VCaP (cell line): ENCODE results near the gene RAB29.

Experiments used
- H3K27ac ChIP-seq: fragments of 450-650 bp; 2 replicates; pipeline ENCODE4 v1.5.1; 2017
- TF ChIP-seq, protein P1 (sequence below): fragments of 450-650 bp; conservative IDR thresholded peaks from 2 replicates; pipeline ENCODE4 v1.5.1; 2017; ENCODE audit warnings: mild to moderate bottlenecking, moderate library complexity

RAB29 gene

DNA sequence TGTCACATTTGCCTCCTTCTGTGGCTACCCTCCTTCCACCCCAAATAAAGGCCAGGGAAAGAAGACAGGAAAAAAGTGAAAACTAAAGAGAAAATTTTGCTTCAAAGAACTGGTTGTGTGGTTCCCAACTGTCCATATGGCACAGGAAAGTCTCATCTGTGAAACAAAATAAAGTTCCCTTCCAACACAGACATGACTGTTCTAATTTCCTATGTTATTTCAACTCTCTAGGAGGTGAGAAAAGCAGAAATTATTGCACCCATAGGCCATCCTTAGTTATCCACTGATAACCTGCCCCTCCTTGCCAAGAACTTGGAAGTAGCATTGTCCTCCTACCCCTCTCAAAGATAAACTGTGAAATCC, 8.1 kb upstream of the RAB29 start:
- H3K27ac ChIP-seq, result no peak overlapping the region

DNA sequence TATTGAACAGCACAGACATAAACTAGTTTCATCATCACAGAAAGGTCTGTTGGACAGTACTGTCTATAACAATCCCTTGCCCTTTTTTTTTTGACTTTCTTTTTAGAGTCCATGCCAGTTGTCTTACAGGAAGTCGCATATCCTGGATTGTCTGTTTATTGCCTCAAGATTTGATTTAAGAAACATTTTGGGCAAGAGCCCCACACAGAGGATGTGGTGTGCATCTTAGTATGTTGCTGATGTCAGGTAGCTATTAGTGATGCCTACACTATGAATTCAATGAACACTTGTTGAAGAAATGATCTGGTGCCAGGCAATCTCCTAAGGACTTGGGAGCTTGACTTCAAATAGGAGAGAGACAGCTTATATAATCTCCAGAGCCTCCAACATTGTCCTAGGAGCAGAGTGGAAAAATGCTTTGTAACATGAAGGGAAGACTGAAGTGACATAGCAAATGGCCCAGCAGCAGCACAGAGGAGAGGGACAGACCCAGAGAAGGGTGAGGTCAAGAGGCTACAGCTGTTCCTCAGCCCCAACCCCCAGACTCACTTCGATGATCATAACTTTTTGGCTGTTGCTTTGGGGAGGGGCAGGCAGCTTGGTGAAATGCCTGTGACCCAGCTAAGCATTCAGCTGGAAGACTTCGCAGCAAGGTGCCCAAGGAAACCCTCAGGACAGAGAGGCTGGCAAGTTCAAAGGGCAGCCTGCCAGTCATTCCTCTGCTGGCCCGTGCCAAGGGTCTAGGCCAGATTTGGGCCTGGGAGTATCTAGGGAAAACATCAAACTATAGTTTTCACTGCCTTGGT, 7.5 kb upstream of the RAB29 start:
- H3K27ac ChIP-seq, result no peak overlapping the region
- TF ChIP-seq, protein P1, sequence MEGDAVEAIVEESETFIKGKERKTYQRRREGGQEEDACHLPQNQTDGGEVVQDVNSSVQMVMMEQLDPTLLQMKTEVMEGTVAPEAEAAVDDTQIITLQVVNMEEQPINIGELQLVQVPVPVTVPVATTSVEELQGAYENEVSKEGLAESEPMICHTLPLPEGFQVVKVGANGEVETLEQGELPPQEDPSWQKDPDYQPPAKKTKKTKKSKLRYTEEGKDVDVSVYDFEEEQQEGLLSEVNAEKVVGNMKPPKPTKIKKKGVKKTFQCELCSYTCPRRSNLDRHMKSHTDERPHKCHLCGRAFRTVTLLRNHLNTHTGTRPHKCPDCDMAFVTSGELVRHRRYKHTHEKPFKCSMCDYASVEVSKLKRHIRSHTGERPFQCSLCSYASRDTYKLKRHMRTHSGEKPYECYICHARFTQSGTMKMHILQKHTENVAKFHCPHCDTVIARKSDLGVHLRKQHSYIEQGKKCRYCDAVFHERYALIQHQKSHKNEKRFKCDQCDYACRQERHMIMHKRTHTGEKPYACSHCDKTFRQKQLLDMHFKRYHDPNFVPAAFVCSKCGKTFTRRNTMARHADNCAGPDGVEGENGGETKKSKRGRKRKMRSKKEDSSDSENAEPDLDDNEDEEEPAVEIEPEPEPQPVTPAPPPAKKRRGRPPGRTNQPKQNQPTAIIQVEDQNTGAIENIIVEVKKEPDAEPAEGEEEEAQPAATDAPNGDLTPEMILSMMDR, result no peak

More for the DNA sequence above, 8.1 kb upstream of the RAB29 start:
- TF ChIP-seq, protein P1, result no peak

DNA sequence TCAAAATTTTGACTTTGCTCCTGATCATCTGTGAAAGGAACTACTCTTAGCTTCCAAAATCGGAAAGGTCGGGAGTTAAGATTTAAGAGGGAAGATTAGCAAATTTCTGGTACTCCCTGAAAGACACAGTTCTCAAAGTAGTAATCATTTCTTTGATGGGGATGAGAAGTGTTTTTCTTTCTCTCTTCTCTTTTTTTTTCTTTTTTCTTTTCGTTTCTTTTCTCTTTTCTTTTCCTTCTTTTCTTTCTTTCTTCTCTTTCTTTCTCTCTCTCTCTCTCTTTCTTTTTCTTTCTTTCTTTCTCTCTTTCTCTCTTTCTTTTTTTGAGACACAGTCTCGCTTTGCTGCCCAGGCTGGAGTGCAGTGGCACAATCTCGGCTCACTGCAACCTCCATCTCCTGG, 5.1 kb upstream of the RAB29 start:
- TF ChIP-seq, protein P1, result no peak
- H3K27ac ChIP-seq, result no peak overlapping the region

DNA sequence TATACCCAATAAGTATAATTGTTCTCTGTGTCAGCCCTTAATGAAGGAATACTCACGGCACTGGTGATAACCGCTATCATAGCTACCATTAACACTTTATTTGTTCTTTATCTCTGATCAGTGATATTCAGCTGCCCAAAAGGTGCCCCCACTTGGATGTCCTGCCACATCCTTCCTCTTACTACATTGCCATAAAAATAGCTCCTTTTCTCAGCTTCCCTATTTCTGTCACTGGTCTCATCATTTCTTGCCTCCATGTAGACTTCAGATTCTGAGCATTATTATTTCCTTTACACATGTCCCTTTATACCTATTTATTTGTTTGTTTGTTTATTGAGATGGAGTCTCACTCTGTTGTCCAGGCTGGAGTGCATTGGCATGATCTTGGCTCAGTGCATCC, 2.7 kb upstream of the RAB29 start:
- TF ChIP-seq, protein P1, result no peak
- no peak overlapping the region for H3K27ac ChIP-seq

DNA sequence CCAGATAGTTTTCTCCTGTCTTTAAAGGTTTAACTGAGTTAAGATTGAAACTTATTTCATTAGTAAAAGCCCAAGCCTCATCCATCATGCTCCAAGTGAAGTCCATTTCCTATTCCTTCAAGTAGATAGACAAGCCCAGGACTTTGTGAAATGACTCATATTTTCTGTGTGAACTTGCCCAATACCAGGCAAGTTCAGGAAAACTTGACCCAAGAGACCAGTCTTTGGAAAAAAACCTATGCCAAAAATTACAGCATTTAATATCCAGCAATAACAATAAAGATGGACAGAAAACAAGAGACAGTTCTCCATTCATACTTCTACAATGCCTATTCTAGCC, 405 bp upstream of the RAB29 start:
- TF ChIP-seq, protein P1, result no peak
- H3K27ac ChIP-seq, result no peak overlapping the region

DNA sequence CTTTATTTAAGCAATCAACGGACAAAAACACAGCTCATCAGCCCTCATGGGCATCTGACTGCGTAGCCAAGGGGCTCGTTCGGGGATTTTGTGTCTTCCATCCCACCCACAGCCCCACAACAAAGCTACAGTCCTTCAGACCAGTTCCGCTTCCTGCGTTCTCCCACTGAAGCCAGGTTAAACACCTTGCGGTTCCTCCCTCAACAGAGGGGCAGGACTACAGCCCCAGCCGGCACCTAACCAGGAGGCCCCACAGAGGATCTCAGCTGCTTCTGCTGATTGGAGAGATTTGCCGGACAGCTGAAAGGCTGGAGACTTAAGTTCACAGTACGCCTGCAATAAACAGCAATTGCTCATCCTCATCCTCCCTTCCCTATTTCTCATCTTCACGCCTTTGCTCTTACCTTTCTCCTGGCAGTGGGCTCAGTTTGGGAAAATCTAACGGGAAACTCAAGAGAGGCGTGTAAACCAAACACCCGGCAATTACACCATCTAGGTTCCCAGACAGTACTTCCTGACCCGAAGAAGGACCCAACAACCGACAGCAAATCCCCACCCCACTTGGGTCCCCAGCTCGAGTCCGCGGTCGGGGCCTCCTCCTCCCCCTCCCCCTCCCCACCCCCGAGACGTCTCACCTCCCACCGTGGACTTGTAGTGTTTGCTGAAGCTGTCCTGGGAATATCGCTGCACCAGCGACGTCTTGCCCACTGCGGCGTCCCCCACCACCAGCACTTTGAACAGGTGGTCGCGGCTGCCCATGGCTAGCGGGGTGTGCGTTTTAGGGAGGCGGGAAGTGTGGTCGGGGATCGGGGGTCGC, 876 bp downstream of the RAB29 start:
- H3K27ac ChIP-seq, result peak overlapping the region; percentile 56; the same call in 1 of the 2 replicates
- TF ChIP-seq, protein P1, result no peak

DNA sequence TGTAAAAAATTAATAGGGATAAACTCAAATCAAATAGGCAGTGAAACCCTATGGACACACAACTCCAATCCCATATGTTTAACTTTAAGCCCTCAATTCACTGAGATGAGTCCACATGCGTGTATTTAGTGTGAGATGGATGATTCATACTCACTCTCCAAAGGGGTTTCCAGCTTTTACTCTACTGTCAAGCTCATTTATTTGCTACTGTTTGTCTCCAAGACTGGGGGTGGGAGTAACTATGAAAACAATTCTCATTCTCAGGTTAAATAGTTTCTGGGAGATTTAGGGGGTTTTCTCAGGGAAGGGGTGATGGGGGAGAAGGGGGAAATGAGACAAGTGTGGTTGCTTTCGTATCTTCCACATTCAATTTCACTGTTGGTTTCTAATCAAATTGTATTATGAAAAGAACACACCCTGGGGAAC, 2.7 kb downstream of the RAB29 start:
- TF ChIP-seq, protein P1, result no peak

More for the DNA sequence above, 2.7 kb downstream of the RAB29 start:
- no peak overlapping the region for H3K27ac ChIP-seq
